ENCODE measurements around the gene RPAP3.

The RPAP3 gene

GRCh38 chr12:47742253-47742825 is 36.5 kb upstream of the RPAP3 start:
- DNase-seq (ENCODE audit: low read depth): peak; percentile 68

GRCh38 chr12:47741340-47741703 is 35.5 kb upstream of the RPAP3 start:
- peak; percentile 33 for DNase-seq (ENCODE audit: low read depth)

- DNase-seq (ENCODE audit: low read depth): no peak
Measured at GRCh38 chr12:47740606-47741339, 34.9 kb upstream of the RPAP3 start.

- no peak for DNase-seq (ENCODE audit: low read depth)
Measured at GRCh38 chr12:47739979-47740378, 34.1 kb upstream of the RPAP3 start.

GRCh38 chr12:47739297-47739696 is 33.5 kb upstream of the RPAP3 start:
- DNase-seq (ENCODE audit: low read depth): no peak

GRCh38 chr12:47737936-47738594 is 32.2 kb upstream of the RPAP3 start:
- no peak for DNase-seq (ENCODE audit: low read depth)

- no peak for DNase-seq (ENCODE audit: low read depth)
Measured at GRCh38 chr12:47736877-47737676, 31.2 kb upstream of the RPAP3 start.

- DNase-seq (ENCODE audit: low read depth): no peak
Measured at GRCh38 chr12:47736216-47736615, 30.4 kb upstream of the RPAP3 start.

GRCh38 chr12:47735649-47736048 is 29.8 kb upstream of the RPAP3 start:
- no peak for DNase-seq (ENCODE audit: low read depth)

GRCh38 chr12:47734725-47735480 is 29.1 kb upstream of the RPAP3 start:
- DNase-seq (ENCODE audit: low read depth): no peak

GRCh38 chr12:47733142-47733541 is 27.3 kb upstream of the RPAP3 start:
- DNase-seq (ENCODE audit: low read depth): no peak

- no peak for DNase-seq (ENCODE audit: low read depth)
Measured at GRCh38 chr12:47732504-47732903, 26.7 kb upstream of the RPAP3 start.

- no peak for DNase-seq (ENCODE audit: low read depth)
Measured at GRCh38 chr12:47731723-47732122, 25.9 kb upstream of the RPAP3 start.

- DNase-seq (ENCODE audit: low read depth): no peak
Measured at GRCh38 chr12:47730341-47730744, 24.5 kb upstream of the RPAP3 start.

- DNase-seq (ENCODE audit: low read depth): no peak
Measured at GRCh38 chr12:47729233-47729632, 23.4 kb upstream of the RPAP3 start.

GRCh38 chr12:47725893-47726292 is 20.1 kb upstream of the RPAP3 start:
- DNase-seq (ENCODE audit: low read depth): no peak

GRCh38 chr12:47725091-47725772 is 19.4 kb upstream of the RPAP3 start, which contains the start of gene ENDOU:
Gene ENDOU, minus strand, starts transcription at chr12:47725490. Its CDS starts 77 bp downstream, at chr12:47725413.
- DNase-seq (ENCODE audit: low read depth): no peak

GRCh38 chr12:47722941-47723631 is 17.3 kb upstream of the RPAP3 start:
- no peak for DNase-seq (ENCODE audit: low read depth)

GRCh38 chr12:47722136-47722834 is 16.5 kb upstream of the RPAP3 start:
- no peak for DNase-seq (ENCODE audit: low read depth)

- no peak for DNase-seq (ENCODE audit: low read depth)
Measured at GRCh38 chr12:47721431-47721973, 15.7 kb upstream of the RPAP3 start.
